Upper lobe of left lung (tissue), 4 donors: ENCODE results near the gene MUC5B.

Source experiments
- CTCF ChIP-seq, 6 experiments: fragments of 450-650 bp in 4 of 6; fragments of 200-600 bp in 2 of 6; sonication (generic) in 2 of 6; IDR thresholded peaks; one replicate each; pipeline ENCODE4 v1.5.1; 2016 to 2019; ENCODE audit warnings: antibody characterized with exemption in 6 of 6
- EP300 ChIP-seq, 4 donors: sonication (generic); formaldehyde crosslinking; IDR thresholded peaks; one replicate each; pipeline ENCODE4 v1.5.1; 2017; ENCODE audit warnings: antibody characterized with exemption in 4 of 4, control low read depth in 2 of 4
- POLR2A ChIP-seq, 4 donors: fragments of 450-650 bp; IDR thresholded peaks; one replicate each; pipeline ENCODE4 v1.5.1; 2016 to 2017; ENCODE audit warnings: antibody characterized with exemption in 4 of 4, mild to moderate bottlenecking in 2 of 4

GRCh38 chr11:1175461-1176223 is 47.2 kb upstream of the MUC5B start:
- TF ChIP-seq CTCF (IDR thresholded peaks at IDR 0.05) (no peak), EP300 (IDR thresholded peaks at IDR 0.05) (no peak), POLR2A (IDR thresholded peaks at IDR 0.05) (no peak)
